Urinary bladder (tissue), 4 donors: Measurements from ENCODE around the gene IPPK. TPM values are rescaled to one million over a fixed set of nuclear protein-coding genes. Genes with fewer than 3 reads are reported as not detected.

ENCODE experiments used
- DNase-seq: peaks from one replicate; pipeline ENCODE4 v3.0.0-alpha.2; 2015; ENCODE audit errors: extremely low spot score
- H3K27ac ChIP-seq: one replicate; pipeline ENCODE4 v1.5.1; 2013; ENCODE audit warnings: low read depth, mild to moderate bottlenecking, moderate library complexity
- H3K36me3 ChIP-seq: one replicate; pipeline ENCODE4 v1.6.1; 2013; ENCODE audit warnings: mild to moderate bottlenecking, moderate library complexity; ENCODE audit not compliant: insufficient read depth
- H3K4me1 ChIP-seq: one replicate; pipeline ENCODE4 v1.6.1; 2013; ENCODE audit warnings: mild to moderate bottlenecking, moderate library complexity; ENCODE audit not compliant: insufficient read depth
- H3K4me3 ChIP-seq: one replicate; pipeline ENCODE4 v1.5.1; 2013; ENCODE audit warnings: low read depth, low read length
- WGBS: extraction: QIAGEN DNeasy Blood & Tissue Kit; methylation state at CpG from one replicate; pipeline ENCODE4 v1.1.7; 2013; 5-methylcytosine and 5-hydroxymethylcytosine counted together
- polyA plus RNA-seq: library from polyadenylated mRNA; stranded (reverse); fragments of 200-250 nt; gene quantifications from one replicate; pipeline ENCODE4 v1.2.3, GENCODE V29; 2013
- total RNA-seq: library from RNA; depleted of rRNA; stranded (reverse); fragments of >200 nt; gene quantifications from one replicate; pipeline ENCODE4 v1.2.3, GENCODE V29; 2014
- donor health status: healthy with polysubstance abuse.
- donor health status: healthy.

IPPK gene
- total and polyA plus RNA-seq, 2 donors = 5.3 to 10.1 TPM

GRCh38 chr9:92644278-92644677 is 25.7 kb downstream of the IPPK start:
- Histone ChIP-seq H3K4me1 (no peaks in the 10 kb centered on the region), H3K27ac (no peak overlapping the region), H3K36me3 (peaks cover 2% of the 10 kb centered on the region), H3K4me3 (no peak overlapping the region)
- DNase-seq = no peak
- WGBS = 93% methylated on average over 7 of the region's 7 CpGs

DNA sequence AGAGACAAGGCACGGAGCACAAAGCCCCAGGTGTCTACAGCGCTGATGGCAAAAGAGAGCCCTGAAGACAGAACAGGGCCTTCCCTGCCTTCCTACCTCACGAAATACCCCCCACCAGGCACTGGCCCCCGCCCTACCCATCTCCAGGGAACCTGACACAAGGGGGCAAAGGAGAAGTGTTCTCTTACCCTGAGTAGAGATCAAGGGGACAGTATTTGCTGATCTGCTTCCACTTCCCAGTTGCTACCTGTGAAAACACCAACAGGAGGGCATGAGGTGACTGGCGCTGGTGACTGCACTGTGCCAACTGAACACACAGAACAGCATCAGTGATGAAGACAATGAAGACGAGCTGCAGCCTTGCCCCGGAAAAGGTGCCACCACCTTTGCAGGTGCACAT is 27.4 kb downstream of the IPPK start:
- no peak overlapping the region for H3K4me3 ChIP-seq
- no peak for DNase-seq
- WGBS = 97% methylated on average over 7 of the region's 7 CpGs
- H3K36me3 ChIP-seq = peaks cover 2% of the 10 kb centered on the region
- no peak overlapping the region for H3K27ac ChIP-seq
- no peaks in the 10 kb centered on the region for H3K4me1 ChIP-seq

- DNase-seq = no peak
- peaks cover 2% of the 10 kb centered on the region for H3K36me3 ChIP-seq
- no peak overlapping the region for H3K4me3 ChIP-seq
- H3K27ac ChIP-seq = no peak overlapping the region
- 94% methylated on average over 8 of the region's 8 CpGs for WGBS
- no peaks in the 10 kb centered on the region for H3K4me1 ChIP-seq
Observed at GRCh38 chr9:92642041-92642451, 27.9 kb downstream of the IPPK start.

- no peaks in the 10 kb centered on the region for H3K4me1 ChIP-seq
- WGBS = 91% methylated on average over 20 of the region's 20 CpGs
- no peak overlapping the region for H3K27ac ChIP-seq
- DNase-seq = no peak
- peaks cover 2% of the 10 kb centered on the region for H3K36me3 ChIP-seq
- no peak overlapping the region for H3K4me3 ChIP-seq
Observed at GRCh38 chr9:92641092-92641809, 28.7 kb downstream of the IPPK start.

GRCh38 chr9:92640398-92641091 is 29.4 kb downstream of the IPPK start:
- Histone ChIP-seq H3K4me1 (no peaks in the 10 kb centered on the region), H3K4me3 (no peak overlapping the region), H3K27ac (no peak overlapping the region), H3K36me3 (peaks cover 2% of the 10 kb centered on the region)
- DNase-seq = no peak
- 89% methylated on average over 8 of the region's 8 CpGs for WGBS

GRCh38 chr9:92639791-92640271 is 30.1 kb downstream of the IPPK start:
- H3K27ac ChIP-seq = no peak overlapping the region
- no peaks in the 10 kb centered on the region for H3K4me1 ChIP-seq
- WGBS = 94% methylated on average over 9 of the region's 9 CpGs
- no peak overlapping the region for H3K4me3 ChIP-seq
- DNase-seq = no peak
- peaks cover 2% of the 10 kb centered on the region for H3K36me3 ChIP-seq

- no peak for DNase-seq
- Histone ChIP-seq H3K27ac (no peak overlapping the region), H3K36me3 (peaks cover 2% of the 10 kb centered on the region), H3K4me1 (no peaks in the 10 kb centered on the region), H3K4me3 (no peak overlapping the region)
- 86% methylated on average over 7 of the region's 7 CpGs for WGBS
Observed at GRCh38 chr9:92639124-92639523, 30.8 kb downstream of the IPPK start.

GRCh38 chr9:92638621-92639101 is 31.3 kb downstream of the IPPK start:
- WGBS = 91% methylated on average over 5 of the region's 5 CpGs

DNA sequence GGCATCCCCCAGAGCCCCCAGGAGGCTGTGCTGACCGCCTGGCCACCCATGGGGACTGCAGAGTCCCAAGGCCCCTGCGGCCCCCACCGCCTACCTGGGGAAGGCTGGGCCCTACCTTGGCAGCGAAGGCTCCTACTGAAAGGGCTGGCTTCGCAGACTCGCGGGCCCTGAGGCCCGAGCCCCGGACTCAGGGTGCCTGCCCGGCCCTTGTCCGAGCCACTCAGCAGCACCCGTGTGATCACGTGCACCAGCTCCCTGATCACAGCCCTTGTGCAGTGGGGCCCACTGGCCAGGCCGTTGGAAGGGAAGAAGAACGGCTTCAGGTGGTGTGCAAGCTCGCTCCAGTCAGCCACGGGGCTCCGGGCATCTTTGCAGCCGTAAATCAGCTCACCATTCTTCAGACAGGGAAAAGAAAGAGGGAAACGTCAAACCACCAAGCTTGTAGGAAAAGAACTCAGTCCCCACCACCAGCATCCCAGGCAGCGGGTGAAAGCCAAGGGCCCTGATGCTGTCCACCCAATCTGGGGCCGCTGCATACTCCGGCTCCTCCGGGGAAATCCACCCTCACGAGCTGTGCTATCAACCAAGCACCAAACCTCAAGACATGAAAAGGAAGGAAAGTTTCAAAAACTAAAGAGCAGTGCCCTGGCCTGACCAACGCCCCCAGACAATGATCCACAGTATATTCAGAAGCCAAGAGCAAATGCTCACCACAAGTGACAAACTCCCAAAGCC is 31.9 kb downstream of the IPPK start:
- no peak for DNase-seq
- Histone ChIP-seq H3K36me3 (peaks cover 5% of the 10 kb centered on the region), H3K27ac (no peak overlapping the region), H3K4me1 (no peaks in the 10 kb centered on the region), H3K4me3 (no peak overlapping the region)
- 95% methylated on average over 26 of the region's 26 CpGs for WGBS

More at GRCh38 chr9:92638621-92639101, 31.3 kb downstream of the IPPK start:
- H3K4me1 ChIP-seq = no peaks in the 10 kb centered on the region
- H3K36me3 ChIP-seq = peaks cover 5% of the 10 kb centered on the region
- no peak overlapping the region for H3K4me3 ChIP-seq
- no peak overlapping the region for H3K27ac ChIP-seq
- DNase-seq = no peak

GRCh38 chr9:92637326-92637725 is 32.6 kb downstream of the IPPK start:
- H3K4me1 ChIP-seq = no peaks in the 10 kb centered on the region
- 90% methylated on average over 7 of the region's 7 CpGs for WGBS
- no peak for DNase-seq
- H3K36me3 ChIP-seq = peaks cover 5% of the 10 kb centered on the region
- H3K4me3 ChIP-seq = no peak overlapping the region
- H3K27ac ChIP-seq = no peak overlapping the region

GRCh38 chr9:92636627-92637026 is 33.3 kb downstream of the IPPK start:
- H3K36me3 ChIP-seq = peaks cover 5% of the 10 kb centered on the region
- H3K4me3 ChIP-seq = no peak overlapping the region
- no peaks in the 10 kb centered on the region for H3K4me1 ChIP-seq
- 95% methylated on average over 3 of the region's 3 CpGs for WGBS
- H3K27ac ChIP-seq = no peak overlapping the region
- no peak for DNase-seq

- no peak overlapping the region for H3K27ac ChIP-seq
- peaks cover 5% of the 10 kb centered on the region for H3K36me3 ChIP-seq
- no peak overlapping the region for H3K4me3 ChIP-seq
- WGBS = 96% methylated on average over 4 of the region's 4 CpGs
- H3K4me1 ChIP-seq = no peaks in the 10 kb centered on the region
- no peak for DNase-seq
Observed at GRCh38 chr9:92635760-92636159, 34.2 kb downstream of the IPPK start.

- no peak overlapping the region for H3K27ac ChIP-seq
- WGBS = 61% methylated on average over 35 of the region's 35 CpGs
- no peaks in the 10 kb centered on the region for H3K4me1 ChIP-seq
- H3K36me3 ChIP-seq = peaks cover 4% of the 10 kb centered on the region
- no peak overlapping the region for H3K4me3 ChIP-seq
- DNase-seq = no peak
Observed at GRCh38 chr9:92634712-92635605, 35.0 kb downstream of the IPPK start.
